Measurements from ENCODE around the gene ZIC5.
A peak's percentile ranks its signal among the peaks of the same experiment; 100 is the strongest.

Gene ZIC5

GRCh38 chr13:99993660-99994637, 22.4 kb upstream of the ZIC5 start:
- Histone ChIP-seq H3K4me1 (ENCODE audit: control insufficient read depth, insufficient read depth, low read length, poor library complexity, severe bottlenecking) (peaks cover 21% of the 10 kb centered on the region), H3K36me3 (ENCODE audit: control insufficient read depth, insufficient read depth, low read length) (no peaks in the 10 kb centered on the region), H3K9me3 (ENCODE audit: control insufficient read depth, low read length) (no peaks in the 10 kb centered on the region), H3K27ac (ENCODE audit: low read depth, low read length, severe bottlenecking) (no peak overlapping the region), H3K4me3 (ENCODE audit: extremely low read depth, insufficient read depth, low read length, poor library complexity, severe bottlenecking) (no peak overlapping the region)
- WGBS, 2 experiments (ENCODE audit: insufficient coverage in 2 of 2): 11% methylated on average over 1 of the region's 9 CpGs; no CpG with 5 or more reads in 1 of the 2 experiments

GRCh38 chr13:99992949-99993351, 21.4 kb upstream of the ZIC5 start:
- H3K4me1 ChIP-seq (ENCODE audit: control insufficient read depth, insufficient read depth, low read length, poor library complexity, severe bottlenecking): peaks cover 22% of the 10 kb centered on the region

GRCh38 chr13:99991828-99992775, 20.5 kb upstream of the ZIC5 start:
- Histone ChIP-seq H3K36me3 (ENCODE audit: control insufficient read depth, insufficient read depth, low read length) (no peaks in the 10 kb centered on the region), H3K4me3 (ENCODE audit: extremely low read depth, insufficient read depth, low read length, poor library complexity, severe bottlenecking) (no peak overlapping the region), H3K4me1 (ENCODE audit: control insufficient read depth, insufficient read depth, low read length, poor library complexity, severe bottlenecking) (peaks cover 27% of the 10 kb centered on the region), H3K27ac (ENCODE audit: low read depth, low read length, severe bottlenecking) (no peak overlapping the region), H3K9me3 (ENCODE audit: control insufficient read depth, low read length) (no peaks in the 10 kb centered on the region)
- whole genome bisulfite sequencing, 2 experiments (ENCODE audit: insufficient coverage in 2 of 2): 15 to 21% methylated on average over 18 to 24 of the region's 36 CpGs

More at GRCh38 chr13:99992949-99993351, 21.4 kb upstream of the ZIC5 start:
- no peak overlapping the region for H3K4me3 ChIP-seq (ENCODE audit: extremely low read depth, insufficient read depth, low read length, poor library complexity, severe bottlenecking)
- H3K27ac ChIP-seq (ENCODE audit: low read depth, low read length, severe bottlenecking): no peak overlapping the region
- no peaks in the 10 kb centered on the region for H3K36me3 ChIP-seq (ENCODE audit: control insufficient read depth, insufficient read depth, low read length)
- no peaks in the 10 kb centered on the region for H3K9me3 ChIP-seq (ENCODE audit: control insufficient read depth, low read length)
- 6 to 10% methylated on average over 2 to 3 of the region's 3 CpGs for WGBS, 2 experiments (ENCODE audit: insufficient coverage in 2 of 2)

- H3K4me3 ChIP-seq (ENCODE audit: extremely low read depth, insufficient read depth, low read length, poor library complexity, severe bottlenecking): no peak overlapping the region
- H3K36me3 ChIP-seq (ENCODE audit: control insufficient read depth, insufficient read depth, low read length): no peaks in the 10 kb centered on the region
- no peak overlapping the region for H3K27ac ChIP-seq (ENCODE audit: low read depth, low read length, severe bottlenecking)
- no peaks in the 10 kb centered on the region for H3K9me3 ChIP-seq (ENCODE audit: control insufficient read depth, low read length)
- peaks cover 27% of the 10 kb centered on the region for H3K4me1 ChIP-seq (ENCODE audit: control insufficient read depth, insufficient read depth, low read length, poor library complexity, severe bottlenecking)
- 13 to 22% methylated on average over 18 to 22 of the region's 35 CpGs for WGBS, 2 experiments (ENCODE audit: insufficient coverage in 2 of 2)
These were observed 19.7 kb upstream of the ZIC5 start for GRCh38 chr13:99991013-99991827.

- 29% methylated on average over 28 to 34 of the region's 42 CpGs for WGBS, 2 experiments (ENCODE audit: insufficient coverage in 2 of 2)
- Histone ChIP-seq H3K36me3 (ENCODE audit: control insufficient read depth, insufficient read depth, low read length) (no peaks in the 10 kb centered on the region), H3K4me3 (ENCODE audit: extremely low read depth, insufficient read depth, low read length, poor library complexity, severe bottlenecking) (no peak overlapping the region), H3K4me1 (ENCODE audit: control insufficient read depth, insufficient read depth, low read length, poor library complexity, severe bottlenecking) (peaks cover 27% of the 10 kb centered on the region), H3K27ac (ENCODE audit: low read depth, low read length, severe bottlenecking) (no peak overlapping the region), H3K9me3 (ENCODE audit: control insufficient read depth, low read length) (no peaks in the 10 kb centered on the region)
These were observed 18.8 kb upstream of the ZIC5 start for GRCh38 chr13:99990126-99990977.

GRCh38 chr13:99989276-99990125, 17.9 kb upstream of the ZIC5 start:
- H3K36me3 ChIP-seq (ENCODE audit: control insufficient read depth, insufficient read depth, low read length): no peaks in the 10 kb centered on the region
- no peak overlapping the region for H3K4me3 ChIP-seq (ENCODE audit: extremely low read depth, insufficient read depth, low read length, poor library complexity, severe bottlenecking)
- H3K9me3 ChIP-seq (ENCODE audit: control insufficient read depth, low read length): no peaks in the 10 kb centered on the region
- 19 to 21% methylated on average over 22 to 29 of the region's 42 CpGs for WGBS, 2 experiments (ENCODE audit: insufficient coverage in 2 of 2)
- peaks cover 28% of the 10 kb centered on the region for H3K4me1 ChIP-seq (ENCODE audit: control insufficient read depth, insufficient read depth, low read length, poor library complexity, severe bottlenecking)
- H3K27ac ChIP-seq (ENCODE audit: low read depth, low read length, severe bottlenecking): no peak overlapping the region

GRCh38 chr13:99988529-99989275, 17.1 kb upstream of the ZIC5 start:
- WGBS, 2 experiments (ENCODE audit: insufficient coverage in 2 of 2): 12 to 15% methylated on average over 22 of the region's 43 CpGs
- no peaks in the 10 kb centered on the region for H3K36me3 ChIP-seq (ENCODE audit: control insufficient read depth, insufficient read depth, low read length)
- H3K4me1 ChIP-seq (ENCODE audit: control insufficient read depth, insufficient read depth, low read length, poor library complexity, severe bottlenecking): peaks cover 35% of the 10 kb centered on the region
- no peaks in the 10 kb centered on the region for H3K9me3 ChIP-seq (ENCODE audit: control insufficient read depth, low read length)
- H3K27ac ChIP-seq (ENCODE audit: low read depth, low read length, severe bottlenecking): peak overlapping the region; percentile 26
- no peak overlapping the region for H3K4me3 ChIP-seq (ENCODE audit: extremely low read depth, insufficient read depth, low read length, poor library complexity, severe bottlenecking)

GRCh38 chr13:99987154-99988019, 15.8 kb upstream of the ZIC5 start:
- peaks cover 31% of the 10 kb centered on the region for H3K4me1 ChIP-seq (ENCODE audit: control insufficient read depth, insufficient read depth, low read length, poor library complexity, severe bottlenecking)
- peak overlapping the region; percentile 39 for H3K27ac ChIP-seq (ENCODE audit: low read depth, low read length, severe bottlenecking)
- 8 to 9% methylated on average over 8 to 14 of the region's 20 CpGs for WGBS, 2 experiments (ENCODE audit: insufficient coverage in 2 of 2)
- no peaks in the 10 kb centered on the region for H3K36me3 ChIP-seq (ENCODE audit: control insufficient read depth, insufficient read depth, low read length)
- peak overlapping the region; percentile 10 for H3K4me3 ChIP-seq (ENCODE audit: extremely low read depth, insufficient read depth, low read length, poor library complexity, severe bottlenecking)
- H3K9me3 ChIP-seq (ENCODE audit: control insufficient read depth, low read length): no peaks in the 10 kb centered on the region
